ENCODE measurements around the gene FXYD4.

DNA sequence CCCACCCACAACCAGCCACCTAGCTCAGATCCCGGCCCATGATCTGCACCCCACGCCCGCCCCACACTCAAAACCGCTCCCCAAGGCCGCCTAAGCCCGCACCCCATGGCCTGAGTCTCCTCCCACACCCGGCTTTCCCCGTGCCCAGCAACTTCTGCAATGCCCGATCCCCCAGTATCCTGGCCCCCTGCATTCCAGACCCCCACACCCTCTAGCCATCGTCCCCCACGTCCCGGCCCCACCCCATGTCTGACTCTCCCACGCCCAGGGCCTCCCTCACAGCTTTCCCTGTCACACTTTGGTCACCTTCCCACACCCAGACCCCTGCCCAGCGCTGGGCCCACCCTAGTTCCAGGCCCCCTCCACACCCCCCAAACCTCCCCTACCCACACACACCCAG is 20.1 kb upstream of the FXYD4 start:
- no peak for TF ChIP-seq POLR2A (IDR thresholded peaks at IDR 0.05; ENCODE audit: low read length)
- no peak for TF ChIP-seq GATA1 (IDR thresholded peaks at IDR 0.05; ENCODE audit: low read depth, low read length)
